K562 (cell line): ENCODE measurements around the gene DLG4. TPM values are rescaled to one million over a fixed set of nuclear protein-coding genes. Genes with fewer than 3 reads are reported as not detected.

ENCODE experiments used
- ATAC-seq: fragments of 200-7000 bp; cut with Tn5 transposase; 3 replicates; pipeline ENCODE4 v1.9.1; 2020; ENCODE audit warnings: moderate library complexity
- BruUV-seq: library from RNA; stranded (reverse); fragments of 400-500 nt; replicated peaks from 2 replicates; lab custom pipeline; 2021; lab: Mats Ljungman, UMichigan
- CTCF ChIA-PET: fragments of 300-600 bp; formaldehyde crosslinking; extraction: SDS; loops from one replicate; lab custom pipeline; 2021; ENCODE audit warnings: low intra/inter-chr PET ratio; lab: Yijun Ruan, JAX
- POLR2A ChIA-PET: fragments of 300-600, 350-650 bp; sonication (Branson Sonifier 250); formaldehyde crosslinking; extraction: SDS; loops from one replicate; lab custom pipeline; 2021; ENCODE audit warnings: antibody characterized with exemption, inconsistent platforms; lab: Yijun Ruan, JAX
- DNase-seq, 4 experiments: peaks; one replicate each; pipeline versions ENCODE4 v3.0.0 to v3.0.0-alpha.2; 2011 to 2018; ENCODE audit warnings: low spot score in 3 of 4, mixed read lengths in 3 of 4; ENCODE audit errors: extremely low read depth in 1 of 4
- FAIRE-seq: peaks from 2 replicates; lab custom pipeline; 2011; peaks lifted over from hg19 to GRCh38; lab: Jason Lieb, UNC
- H2AFZ ChIP-seq: 2 replicates; pipeline ENCODE4 v1.6.0; 2011; ENCODE audit warnings: low read depth, low read length, control low read depth, inconsistent platforms
- H3K27ac ChIP-seq: fragments of 200-600 bp; 3 replicates; pipeline ENCODE4 v1.8.0; 2011; ENCODE audit warnings: low read depth, mild to moderate bottlenecking, control low read depth, inconsistent platforms, low read length, moderate library complexity, mixed read lengths; ENCODE audit errors: extremely low read depth
- H3K27me3 ChIP-seq, 2 experiments: fragments of 300-600 bp in 1 of 2; 2 replicates in 1 of 2; 3 replicates in 1 of 2; pipeline versions ENCODE4 v1.6.0 to v1.8.0; 2011; ENCODE audit warnings: inconsistent platforms in 2 of 2, low read length in 2 of 2, mild to moderate bottlenecking in 1 of 2, mixed read lengths in 1 of 2, moderate library complexity in 1 of 2; ENCODE audit not compliant: control insufficient read depth in 2 of 2, insufficient read depth in 2 of 2
- H3K36me3 ChIP-seq: fragments of 300-600 bp; 3 replicates; pipeline ENCODE4 v1.8.0; 2011; ENCODE audit warnings: mild to moderate bottlenecking, low read length, inconsistent platforms; ENCODE audit not compliant: control insufficient read depth, insufficient read depth
- H3K4me1 ChIP-seq, 2 experiments: fragments of 200-600 bp in 1 of 2; replicated peaks in 1 of 2; 2 replicates in 1 of 2; 3 replicates in 1 of 2; pipeline versions ENCODE4 v1.5.1 to v1.8.0; 2011; ENCODE audit warnings: inconsistent platforms in 2 of 2, low read length in 2 of 2, mild to moderate bottlenecking in 1 of 2, mixed read lengths in 1 of 2, moderate library complexity in 1 of 2; ENCODE audit not compliant: control insufficient read depth in 2 of 2, insufficient read depth in 2 of 2
- H3K4me2 ChIP-seq: 2 replicates; pipeline ENCODE4 v1.6.1; 2011; ENCODE audit warnings: low read length, control low read depth, inconsistent platforms, mixed read lengths; ENCODE audit not compliant: insufficient read depth
- H3K4me3 ChIP-seq: fragments of 200-600 bp; sonication (generic), shearing (Covaris generic); 2 replicates; pipeline ENCODE4 v1.5.1; 2016; ENCODE audit warnings: control low read depth, inconsistent platforms
- H3K79me2 ChIP-seq: fragments of 200-600 bp; 3 replicates; pipeline ENCODE4 v1.8.0; 2011; ENCODE audit warnings: low read length, inconsistent platforms; ENCODE audit not compliant: control insufficient read depth, insufficient read depth
- H3K9ac ChIP-seq, 2 experiments: 2 replicates each; pipeline versions ENCODE4 v1.6.0 to v1.6.1; 2011; ENCODE audit warnings: low read depth in 2 of 2, low read length in 2 of 2, control low read depth in 1 of 2, inconsistent platforms in 1 of 2, mild to moderate bottlenecking in 1 of 2, mixed read lengths in 1 of 2; ENCODE audit not compliant: insufficient read depth in 1 of 2
- H3K9me1 ChIP-seq: one replicate; pipeline ENCODE4 v1.6.0; 2011; ENCODE audit warnings: inconsistent platforms, mild to moderate bottlenecking, low read length, moderate library complexity; ENCODE audit not compliant: control insufficient read depth, insufficient read depth
- H3K9me3 ChIP-seq: replicated peaks from 2 replicates; pipeline ENCODE4 v1.5.1; 2011; ENCODE audit warnings: low read depth, low read length, inconsistent platforms; ENCODE audit not compliant: control insufficient read depth, insufficient read depth
- H4K20me1 ChIP-seq: replicated peaks from 2 replicates; pipeline ENCODE4 v1.6.1; 2011; ENCODE audit warnings: low read length, inconsistent platforms, mixed read lengths; ENCODE audit not compliant: control insufficient read depth, insufficient read depth
- AFF1 ChIP-seq, 2 experiments: fragments of 450-650 bp; IDR thresholded peaks; 2 replicates each; pipeline ENCODE4 v1.6.1; 2018; ENCODE audit warnings: mild to moderate bottlenecking in 2 of 2, low read depth in 1 of 2; ENCODE audit not compliant: partially characterized antibody in 2 of 2
- FOSL1 ChIP-seq: fragments of 200-800 bp; sonication (Bioruptor generic); conservative IDR thresholded peaks from 2 replicates; pipeline ENCODE4 v1.6.1; 2016; ENCODE audit warnings: missing genetic modification characterization, missing compliant biosample characterization
- MEF2A ChIP-seq: IDR thresholded peaks from 2 replicates; pipeline ENCODE4 v1.6.1; 2011; ENCODE audit warnings: low read depth, mild to moderate bottlenecking, low read length, moderate library complexity; ENCODE audit not compliant: control insufficient read depth
- NFE2 ChIP-seq: IDR thresholded peaks from 2 replicates; pipeline ENCODE4 v1.6.1; 2014; ENCODE audit warnings: antibody characterized with exemption, low read depth
- PATZ1 ChIP-seq: fragments of 250-450 bp; sonication (Bioruptor Pico); IDR thresholded peaks from 2 replicates; pipeline ENCODE4 v1.5.0; 2020; ENCODE audit warnings: mild to moderate bottlenecking, borderline replicate concordance
- POLR3G ChIP-seq: IDR thresholded peaks from 2 replicates; pipeline ENCODE4 v1.6.1; 2011; ENCODE audit not compliant: insufficient read length, insufficient replicate concordance; ENCODE audit errors: extremely low read depth
- SIN3A ChIP-seq, 2 experiments: fragments of 150-350 bp in 1 of 2; IDR thresholded peaks; 2 replicates each; pipeline ENCODE4 v1.6.1; 2011 to 2016; ENCODE audit warnings: borderline replicate concordance in 2 of 2, low read depth in 2 of 2, low read length in 2 of 2, mild to moderate bottlenecking in 2 of 2, moderate library complexity in 2 of 2; ENCODE audit not compliant: control insufficient read depth in 1 of 2
- ZNF311 ChIP-seq: fragments of 250-450 bp; sonication (Bioruptor Pico); IDR thresholded peaks from 2 replicates; pipeline ENCODE4 v1.4.0; 2020; ENCODE audit warnings: mild to moderate bottlenecking, moderate library complexity
- ZNF408 ChIP-seq: fragments of 250-450 bp; sonication (Bioruptor Pico); IDR thresholded peaks from 2 replicates; pipeline ENCODE4 v1.4.0; 2020; ENCODE audit warnings: low read depth, mild to moderate bottlenecking, moderate library complexity
- ZNF57 ChIP-seq: fragments of 450-650 bp; formaldehyde crosslinking; IDR thresholded peaks from 2 replicates; pipeline ENCODE4 v1.4.0; 2020; ENCODE audit warnings: mild to moderate bottlenecking, moderate library complexity
- WGBS: fragments of 100-300 bp; shearing (Covaris generic); methylation state at CpG from one replicate; pipeline ENCODE4 v1.1.6; 2016; ENCODE audit warnings: low coverage, mixed read lengths; ENCODE audit not compliant: insufficient coverage; ENCODE audit errors: missing lambda C conversion rate; 5-methylcytosine and 5-hydroxymethylcytosine counted together
- in situ Hi-C: fragments of 300-500 bp; cut with MboI; formaldehyde crosslinking; loops from 4 replicates; pipeline ENCODE4 v1.15.0; 2018; ENCODE audit warnings: inconsistent platforms, mixed read lengths
- intact Hi-C: fragments of 100-400 bp; cut with micrococcal nuclease; formaldehyde crosslinking; loops from 2 replicates; pipeline ENCODE4 v1.14.2; 2022
- polyA plus RNA-seq, 8 experiments: library from polyadenylated mRNA; depleted of rRNA in 4 of 8; stranded (reverse) in 5 of 8; unstranded in 3 of 8; fragments of >200 nt; fragmentation: Nextera tagmentation in 2 of 8; fragmentation: Illumina TruSeq in 1 of 8; extraction: Ambion mirVana in 2 of 8; extraction: Trizol in 1 of 8; gene quantifications; 2 replicates each; pipeline versions ENCODE4 v1.2.1 to v1.2.3, GENCODE V29; 2011 to 2014; ENCODE audit warnings: inconsistent platforms in 1 of 8, missing spikeins in 1 of 8
- total RNA-seq, 7 experiments: library from RNA; depleted of rRNA in 6 of 7; stranded (reverse); fragments of >200 nt in 6 of 7; fragmentation: Illumina TruSeq in 2 of 7; extraction: Trizol in 2 of 7; gene quantifications; 2 replicates each; pipeline versions ENCODE4 v1.2.1 to v1.2.3, GENCODE V29; 2011 to 2021; ENCODE audit warnings: low replicate concordance in 1 of 7
- TF ChIP-seq, protein P1 (sequence below): sonication (generic); formaldehyde crosslinking; IDR thresholded peaks from 2 replicates; pipeline ENCODE4 v1.8.1; 2023; ENCODE audit warnings: mild to moderate bottlenecking, missing genetic modification reagents
- TF ChIP-seq, protein P2 (sequence below): fragments of 250-450 bp; sonication (Bioruptor Pico); IDR thresholded peaks from 2 replicates; pipeline ENCODE4 v1.4.0; 2020; ENCODE audit warnings: borderline replicate concordance

DLG4 gene
- total and polyA plus RNA-seq, 9 of the 15 experiments (the other 6 are each of a cell fraction or from before 2014, with no cell fraction given): 0.03 to 12.0 (median 4.1) TPM

- intact Hi-C loops: no loop called here
- Histone ChIP-seq H3K4me1 (peaks cover 3 to 6% of the 10 kb centered on the region in 2 experiments; a peak in 3 of 5 replicates), H3K9me3 (no peaks in the 10 kb centered on the region), H4K20me1 (no peaks in the 10 kb centered on the region), H3K4me3 (no peak overlapping the region), H2AFZ (no peak overlapping the region), H3K9ac (no peak overlapping the region), H3K79me2 (no peaks in the 10 kb centered on the region), H3K36me3 (peaks cover 11% of the 10 kb centered on the region; the same call in 1 of the 3 replicates), H3K27ac (no peak overlapping the region), H3K9me1 (no peaks in the 10 kb centered on the region), H3K27me3 (no peaks in the 10 kb centered on the region), H3K4me2 (no peak overlapping the region)
- DNase-seq (no peak), FAIRE-seq (no peak), ATAC-seq (no peak)
- in situ Hi-C loops: no loop called here
- 98% methylated on average over 7 of the region's 12 CpGs for WGBS
- BruUV-seq: no TSS peak
- CTCF ChIA-PET: no interaction called here
- POLR2A ChIA-PET: no interaction called here
- TF ChIP-seq POLR3G (no peak), ZNF311 (CRISPR knock-in tag) (no peak), ZNF408 (CRISPR knock-in tag) (no peak), MEF2A (no peak), PATZ1 (no peak), AFF1 (IDR thresholded peaks at IDR 0.05; ENCODE audit: low read depth in 1 of 2, partially characterized antibody in 2 of 2) (no peak), FOSL1 (tag) (no peak), NFE2 (no peak), SIN3A (IDR thresholded peaks at IDR 0.05; ENCODE audit: borderline replicate concordance in 2 of 2, control insufficient read depth in 1 of 2, low read depth in 2 of 2, low read length in 2 of 2) (no peak), ZNF57 (CRISPR knock-in tag) (no peak)
- TF ChIP-seq, protein P1, sequence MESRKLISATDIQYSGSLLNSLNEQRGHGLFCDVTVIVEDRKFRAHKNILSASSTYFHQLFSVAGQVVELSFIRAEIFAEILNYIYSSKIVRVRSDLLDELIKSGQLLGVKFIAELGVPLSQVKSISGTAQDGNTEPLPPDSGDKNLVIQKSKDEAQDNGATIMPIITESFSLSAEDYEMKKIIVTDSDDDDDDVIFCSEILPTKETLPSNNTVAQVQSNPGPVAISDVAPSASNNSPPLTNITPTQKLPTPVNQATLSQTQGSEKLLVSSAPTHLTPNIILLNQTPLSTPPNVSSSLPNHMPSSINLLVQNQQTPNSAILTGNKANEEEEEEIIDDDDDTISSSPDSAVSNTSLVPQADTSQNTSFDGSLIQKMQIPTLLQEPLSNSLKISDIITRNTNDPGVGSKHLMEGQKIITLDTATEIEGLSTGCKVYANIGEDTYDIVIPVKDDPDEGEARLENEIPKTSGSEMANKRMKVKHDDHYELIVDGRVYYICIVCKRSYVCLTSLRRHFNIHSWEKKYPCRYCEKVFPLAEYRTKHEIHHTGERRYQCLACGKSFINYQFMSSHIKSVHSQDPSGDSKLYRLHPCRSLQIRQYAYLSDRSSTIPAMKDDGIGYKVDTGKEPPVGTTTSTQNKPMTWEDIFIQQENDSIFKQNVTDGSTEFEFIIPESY (CRISPR knock-in tag): no peak
- TF ChIP-seq, protein P2, sequence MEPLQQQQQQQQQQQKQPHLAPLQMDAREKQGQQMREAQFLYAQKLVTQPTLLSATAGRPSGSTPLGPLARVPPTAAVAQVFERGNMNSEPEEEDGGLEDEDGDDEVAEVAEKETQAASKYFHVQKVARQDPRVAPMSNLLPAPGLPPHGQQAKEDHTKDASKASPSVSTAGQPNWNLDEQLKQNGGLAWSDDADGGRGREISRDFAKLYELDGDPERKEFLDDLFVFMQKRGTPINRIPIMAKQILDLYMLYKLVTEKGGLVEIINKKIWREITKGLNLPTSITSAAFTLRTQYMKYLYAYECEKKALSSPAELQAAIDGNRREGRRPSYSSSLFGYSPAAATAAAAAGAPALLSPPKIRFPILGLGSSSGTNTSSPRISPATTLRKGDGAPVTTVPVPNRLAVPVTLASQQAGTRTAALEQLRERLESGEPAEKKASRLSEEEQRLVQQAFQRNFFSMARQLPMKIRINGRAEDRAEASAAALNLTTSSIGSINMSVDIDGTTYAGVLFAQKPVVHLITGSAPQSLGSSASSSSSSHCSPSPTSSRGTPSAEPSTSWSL (CRISPR knock-in tag): no peak
Observed at GRCh38 chr17:7191069-7191468, 28.6 kb downstream of the DLG4 start.
